ENCODE data around the gene CHMP1A. TPM values are rescaled to one million over a fixed set of nuclear protein-coding genes. Genes with fewer than 3 reads are reported as not detected.

CHMP1A gene
- total RNA-seq, 3 donors from 2014 or later (not counting 1 experiment from before 2014, with no cell fraction given): 124 to 135 (median 134) TPM

DNA sequence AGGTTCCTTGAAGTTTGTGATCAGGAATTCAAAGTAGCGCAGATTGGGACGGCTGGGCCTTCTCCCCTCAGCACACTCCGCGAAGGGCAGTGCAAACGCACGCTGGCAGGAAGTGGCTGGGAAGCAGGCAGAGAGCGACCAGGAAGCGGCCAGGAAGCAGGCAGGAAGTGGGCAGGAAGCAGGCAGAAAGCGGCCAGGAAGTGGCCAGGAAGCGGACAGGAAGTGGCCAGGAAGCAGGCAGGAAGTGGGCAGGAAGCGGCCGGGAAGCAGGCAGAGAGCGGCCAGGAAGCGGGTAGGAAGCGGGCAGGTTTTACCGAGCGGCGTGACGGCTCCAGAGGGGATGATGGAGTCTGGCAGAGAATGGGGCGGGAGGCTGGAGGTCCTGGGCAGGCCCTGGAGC is 40.9 kb downstream of the CHMP1A start:
- Mint-ChIP-seq H3K4me1 (peaks cover 12 to 14% of the 10 kb centered on the region in 2 donors), H3K27ac (peak overlapping the region; percentile 91), H3K9me3 (peaks cover 2 to 3% of the 10 kb centered on the region in 2 donors), H3K27me3 (ENCODE audit: low read depth in 2 of 2) (peaks cover 0 to 4% of the 10 kb centered on the region in 2 donors), H3K4me3 (no peak overlapping the region), H3K36me3 (no peaks in the 10 kb centered on the region)
- TF ChIP-seq CTCF (IDR thresholded peaks at IDR 0.05): no peak
- peak in 2 of 3 donors; percentile 29 to 44 for ATAC-seq
- peak overlapping the region; percentile 61 for H3K27ac ChIP-seq (ENCODE audit: low read length)
- no peaks in the 10 kb centered on the region for H3K36me3 ChIP-seq (ENCODE audit: control insufficient read depth, insufficient read depth, low read length)
- H3K4me1 ChIP-seq (ENCODE audit: control insufficient read depth, insufficient read depth, low read length): peaks cover 22% of the 10 kb centered on the region
- peak in 1 of 2 donors; percentile 51 for DNase-seq
- WGBS (ENCODE audit: insufficient coverage): 41% methylated on average over 20 of the region's 20 CpGs
- peaks cover 13% of the 10 kb centered on the region for H3K9me3 ChIP-seq (ENCODE audit: control insufficient read depth, insufficient read depth, low read length)
- intact Hi-C loops (cut with micrococcal nuclease): no loop called here
- no peak overlapping the region for H3K4me3 ChIP-seq (ENCODE audit: low read length)
- no peaks in the 10 kb centered on the region for H3K27me3 ChIP-seq (ENCODE audit: control insufficient read depth, insufficient read depth, low read length)

DNA sequence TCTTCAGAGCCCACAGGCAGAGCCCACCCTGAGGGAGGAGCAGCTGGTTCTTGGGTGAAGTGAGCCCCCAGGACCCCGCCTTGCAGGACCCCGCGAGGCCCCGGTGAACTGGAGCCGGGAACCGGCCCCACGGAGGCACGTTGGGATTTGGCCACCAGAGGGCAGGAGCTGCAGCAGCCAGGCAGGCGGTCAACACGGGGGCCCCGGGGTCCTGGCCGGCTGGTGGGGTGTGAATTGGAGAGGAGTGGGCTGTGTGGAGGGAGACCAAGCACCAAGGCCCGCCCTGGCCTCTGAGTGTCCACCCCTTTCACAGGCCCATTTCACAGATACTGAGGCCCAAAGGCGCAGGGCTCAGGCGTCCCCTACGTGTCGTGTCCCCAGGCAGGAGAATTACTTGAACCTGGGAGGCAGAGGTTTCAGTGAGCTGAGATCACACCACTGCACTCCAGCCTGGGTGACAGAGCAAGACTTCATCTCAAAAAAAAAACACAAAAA is 41.9 kb downstream of the CHMP1A start:
- Mint-ChIP-seq H3K27me3 (ENCODE audit: low read depth in 2 of 2) (peaks cover 0 to 4% of the 10 kb centered on the region in 2 donors), H3K4me1 (peaks cover 12 to 14% of the 10 kb centered on the region in 2 donors), H3K36me3 (no peaks in the 10 kb centered on the region), H3K4me3 (no peak overlapping the region), H3K27ac (no peak overlapping the region), H3K9me3 (peaks cover 2 to 3% of the 10 kb centered on the region in 2 donors)
- Histone ChIP-seq H3K9me3 (ENCODE audit: control insufficient read depth, insufficient read depth, low read length) (peaks cover 13% of the 10 kb centered on the region), H3K4me3 (ENCODE audit: low read length) (no peak overlapping the region), H3K4me1 (ENCODE audit: control insufficient read depth, insufficient read depth, low read length) (peaks cover 22% of the 10 kb centered on the region), H3K36me3 (ENCODE audit: control insufficient read depth, insufficient read depth, low read length) (no peaks in the 10 kb centered on the region), H3K27ac (ENCODE audit: low read length) (no peak overlapping the region), H3K27me3 (ENCODE audit: control insufficient read depth, insufficient read depth, low read length) (no peaks in the 10 kb centered on the region)
- peak; percentile 41 to 59 for DNase-seq
- peak in 1 of 3 donors; percentile 25 for ATAC-seq
- WGBS (ENCODE audit: insufficient coverage): 56% methylated on average over 16 of the region's 17 CpGs
- intact Hi-C loops (cut with micrococcal nuclease): no loop called here
- peak; percentile 58 for TF ChIP-seq CTCF (IDR thresholded peaks at IDR 0.05)

DNA sequence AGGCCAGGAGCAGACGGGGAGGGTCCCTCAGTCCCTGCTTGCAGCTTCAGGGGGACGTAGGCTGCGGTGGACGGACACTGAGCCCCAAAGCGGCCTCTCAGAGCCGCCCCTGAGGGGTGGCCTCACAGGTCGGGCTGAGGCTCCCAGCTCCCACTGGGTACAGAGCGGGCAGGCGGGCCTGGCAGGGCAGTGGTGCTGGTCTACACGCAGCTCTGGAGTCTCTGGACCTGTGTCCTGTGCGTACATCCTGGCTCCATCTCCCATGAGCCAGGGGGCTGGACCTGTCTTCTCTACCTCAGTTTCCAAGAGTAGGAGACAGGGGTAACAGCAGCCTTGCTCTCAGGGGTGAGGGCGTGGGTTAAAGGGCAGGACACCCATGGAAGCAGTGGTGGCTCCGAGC is 42.3 kb downstream of the CHMP1A start:
- Histone ChIP-seq H3K27me3 (ENCODE audit: control insufficient read depth, insufficient read depth, low read length) (no peaks in the 10 kb centered on the region), H3K9me3 (ENCODE audit: control insufficient read depth, insufficient read depth, low read length) (peaks cover 13% of the 10 kb centered on the region), H3K4me1 (ENCODE audit: control insufficient read depth, insufficient read depth, low read length) (peaks cover 22% of the 10 kb centered on the region), H3K4me3 (ENCODE audit: low read length) (no peak overlapping the region), H3K36me3 (ENCODE audit: control insufficient read depth, insufficient read depth, low read length) (no peaks in the 10 kb centered on the region), H3K27ac (ENCODE audit: low read length) (no peak overlapping the region)
- Mint-ChIP-seq H3K9me3 (peaks cover 2 to 3% of the 10 kb centered on the region in 2 donors), H3K4me3 (no peak overlapping the region), H3K4me1 (peaks cover 12 to 14% of the 10 kb centered on the region in 2 donors), H3K27me3 (ENCODE audit: low read depth in 2 of 2) (peaks cover 0 to 7% of the 10 kb centered on the region in 2 donors), H3K36me3 (no peaks in the 10 kb centered on the region), H3K27ac (no peak overlapping the region)
- intact Hi-C loops (cut with micrococcal nuclease): no loop called here
- TF ChIP-seq CTCF (IDR thresholded peaks at IDR 0.05): no peak
- DNase-seq (no peak), ATAC-seq (no peak)
- WGBS (ENCODE audit: insufficient coverage): 90% methylated on average over 13 of the region's 13 CpGs

DNA sequence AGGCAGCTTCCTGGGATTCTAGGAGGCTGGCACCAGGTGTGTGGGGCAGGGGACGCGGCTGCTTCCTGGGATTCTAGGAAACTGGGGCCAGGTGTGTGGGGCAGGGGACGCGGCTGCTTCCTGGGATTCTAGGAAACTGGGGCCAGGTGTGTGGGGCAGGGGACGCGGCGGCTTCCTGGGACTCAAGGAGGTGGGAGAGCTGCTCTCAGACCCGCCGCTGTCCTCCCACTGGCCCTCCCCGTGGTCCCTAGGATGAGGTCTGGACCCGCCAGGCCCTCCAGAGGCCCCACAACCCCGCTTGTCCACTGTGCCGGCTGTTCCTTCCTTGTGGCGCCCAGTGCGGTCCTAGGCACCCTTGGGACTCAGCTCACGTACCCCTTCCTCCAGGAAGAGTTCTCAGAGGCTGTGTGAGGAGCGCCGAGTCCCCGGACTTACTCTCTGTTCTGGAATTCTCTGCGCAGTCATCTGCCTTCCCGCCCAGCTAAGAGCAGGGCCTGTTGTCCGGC is 43.5 kb downstream of the CHMP1A start:
- no peak for ATAC-seq
- Histone ChIP-seq H3K4me1 (ENCODE audit: control insufficient read depth, insufficient read depth, low read length) (peaks cover 22% of the 10 kb centered on the region), H3K27me3 (ENCODE audit: control insufficient read depth, insufficient read depth, low read length) (no peaks in the 10 kb centered on the region), H3K36me3 (ENCODE audit: control insufficient read depth, insufficient read depth, low read length) (no peaks in the 10 kb centered on the region), H3K9me3 (ENCODE audit: control insufficient read depth, insufficient read depth, low read length) (peaks cover 13% of the 10 kb centered on the region), H3K4me3 (ENCODE audit: low read length) (no peak overlapping the region), H3K27ac (ENCODE audit: low read length) (no peak overlapping the region)
- no peak for TF ChIP-seq CTCF (IDR thresholded peaks at IDR 0.05)
- H3K27ac Mint-ChIP-seq: no peak overlapping the region
- WGBS (ENCODE audit: insufficient coverage): 94% methylated on average over 22 of the region's 22 CpGs
- peaks cover 0 to 7% of the 10 kb centered on the region in 2 donors for H3K27me3 Mint-ChIP-seq (ENCODE audit: low read depth in 2 of 2)
- intact Hi-C loops (cut with micrococcal nuclease): no loop called here
- H3K4me3 Mint-ChIP-seq: no peak overlapping the region
- H3K36me3 Mint-ChIP-seq: no peaks in the 10 kb centered on the region
- H3K9me3 Mint-ChIP-seq: peaks cover 2 to 3% of the 10 kb centered on the region in 2 donors
- no peak for DNase-seq
- peaks cover 12 to 14% of the 10 kb centered on the region in 2 donors for H3K4me1 Mint-ChIP-seq
